HepG2 (cell line): ENCODE results near the gene SHMT1. TPM values are rescaled to one million over a fixed set of nuclear protein-coding genes. Genes with fewer than 3 reads are reported as not detected.

Source experiments
- DNMT1 ChIP-seq: sonication (generic); formaldehyde crosslinking; IDR thresholded peaks from 2 replicates; pipeline ENCODE4 v1.5.1; 2020; ENCODE audit warnings: mild to moderate bottlenecking, missing genetic modification reagents
- EP300 ChIP-seq, 3 experiments: sonication (generic) in 1 of 3; formaldehyde crosslinking in 1 of 3; IDR thresholded peaks; 2 replicates each; pipeline versions ENCODE4 v1.5.1 to v1.6.1; 2011 to 2020; ENCODE audit warnings: low read depth in 2 of 3, low read length in 2 of 3, borderline replicate concordance in 1 of 3, improper control_type of control experiment in 1 of 3, mild to moderate bottlenecking in 1 of 3, missing genetic modification reagents in 1 of 3, moderate library complexity in 1 of 3
- NFRKB ChIP-seq: fragments of 450-650 bp; IDR thresholded peaks from 2 replicates; pipeline ENCODE4 v1.6.1; 2017
- PTBP1 ChIP-seq: fragments of 200-400 bp; formaldehyde crosslinking; IDR thresholded peaks from 2 replicates; pipeline ENCODE4 v1.6.1; 2018; ENCODE audit warnings: low read length, low read depth; ENCODE audit not compliant: poor library complexity, severe bottlenecking
- STAG1 ChIP-seq: sonication (generic); formaldehyde crosslinking; IDR thresholded peaks from 2 replicates; pipeline ENCODE4 v1.4.0; 2020; ENCODE audit warnings: missing genetic modification reagents
- XRCC5 ChIP-seq: fragments of 200-400 bp; formaldehyde crosslinking; optimal IDR thresholded peaks from 2 replicates; pipeline ENCODE3; 2017; ENCODE audit warnings: mild to moderate bottlenecking, low read length
- ZC3H13 ChIP-seq: sonication (generic); formaldehyde crosslinking; IDR thresholded peaks from 2 replicates; pipeline ENCODE4 v1.8.1; 2023; ENCODE audit warnings: mild to moderate bottlenecking, missing genetic modification reagents, moderate library complexity
- ZFP36L1 ChIP-seq: sonication (generic); formaldehyde crosslinking; IDR thresholded peaks from 2 replicates; pipeline ENCODE4 v1.8.0; 2022; ENCODE audit warnings: mild to moderate bottlenecking, missing genetic modification reagents, moderate library complexity
- ZFP37 ChIP-seq: sonication (generic); formaldehyde crosslinking; IDR thresholded peaks from 2 replicates; pipeline ENCODE4 v1.4.0; 2020; ENCODE audit warnings: missing genetic modification reagents, borderline replicate concordance
- polyA plus RNA-seq, 8 experiments: library from polyadenylated mRNA; depleted of rRNA in 3 of 8; stranded (reverse) in 7 of 8; unstranded in 1 of 8; fragments of >200 nt; fragmentation: Illumina TruSeq in 4 of 8; extraction: Trizol in 4 of 8; gene quantifications; 2 replicates each; pipeline versions ENCODE4 v1.2.1 to v1.2.3, GENCODE V29; 2011 to 2016; ENCODE audit warnings: low read depth in 4 of 8, missing spikeins in 1 of 8, mixed read lengths in 1 of 8; ENCODE audit not compliant: insufficient read depth in 1 of 8
- total RNA-seq, 5 experiments: library from RNA; depleted of rRNA; stranded (reverse); fragments of >200 nt; fragmentation: Illumina TruSeq; extraction: Trizol; gene quantifications; 2 replicates each; pipeline ENCODE4 v1.2.3, GENCODE V29; 2016; ENCODE audit warnings: low read depth in 1 of 5
- TF ChIP-seq, protein P1 (sequence below): sonication (generic); formaldehyde crosslinking; IDR thresholded peaks from 2 replicates; pipeline ENCODE4 v1.8.1; 2023; ENCODE audit warnings: missing genetic modification reagents, inconsistent platforms, borderline replicate concordance
- TF ChIP-seq, protein P2 (sequence below): IDR thresholded peaks from 2 replicates; pipeline ENCODE4 v1.6.1; 2012; ENCODE audit warnings: low read length, improper control_type of control experiment
- TF ChIP-seq, protein P3 (sequence below): sonication (generic); formaldehyde crosslinking; IDR thresholded peaks from 2 replicates; pipeline ENCODE4 v1.4.0; 2020; ENCODE audit warnings: missing genetic modification reagents
- TF ChIP-seq, protein P4 (sequence below): sonication (generic); formaldehyde crosslinking; IDR thresholded peaks from 2 replicates; pipeline ENCODE4 v1.4.0; 2020; ENCODE audit warnings: missing genetic modification reagents, borderline replicate concordance

Gene SHMT1
- total and polyA plus RNA-seq, 2 of the 13 experiments (the other 11 are each of a cell fraction or from before 2014, with no cell fraction given) = 21.3 to 48.8 TPM

DNA sequence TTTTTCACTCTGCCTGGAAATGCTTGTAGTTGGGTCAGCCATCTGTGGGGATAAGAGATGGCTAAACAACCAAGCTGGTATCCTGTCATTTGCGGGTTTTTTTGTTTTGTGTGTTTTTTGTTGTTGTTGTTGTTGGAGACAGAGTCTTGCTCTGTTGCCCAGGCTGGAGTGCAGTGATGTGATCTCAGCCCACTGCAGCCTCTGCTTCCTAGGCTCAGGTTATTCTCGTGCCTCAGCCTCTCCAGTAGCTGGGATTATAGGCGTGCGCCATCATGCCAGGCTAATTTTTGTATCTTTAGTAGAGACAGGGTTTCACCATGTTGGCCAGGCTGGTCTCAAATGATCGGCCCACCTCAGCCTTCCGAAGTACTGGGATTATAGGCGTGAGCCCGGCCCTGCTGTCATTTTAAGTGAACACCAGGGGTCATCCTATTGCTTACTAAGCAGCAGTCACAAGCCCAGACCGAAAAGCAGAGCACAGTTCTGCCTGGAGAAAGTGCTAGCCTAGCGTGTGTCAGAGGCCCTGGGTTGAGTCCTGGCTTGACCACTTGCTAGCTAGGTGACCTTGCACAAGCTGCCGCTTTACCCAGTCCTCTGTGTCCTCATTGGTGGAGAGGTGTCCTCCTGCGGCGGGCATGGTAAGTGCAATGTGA is 43.6 kb downstream of the SHMT1 start (continued):
- no peak for TF ChIP-seq ZFP36L1 (CRISPR knock-in tag)
- no peak for TF ChIP-seq EP300 (IDR thresholded peaks at IDR 0.05; ENCODE audit: low read depth in 2 of 2, low read length in 2 of 2)
- TF ChIP-seq EP300 (CRISPR knock-in tag; IDR thresholded peaks at IDR 0.05; ENCODE audit: borderline replicate concordance) = no peak
- TF ChIP-seq DNMT1 (CRISPR knock-in tag) = no peak
- peak; percentile 67 for TF ChIP-seq STAG1 (CRISPR knock-in tag)
- TF ChIP-seq, protein P1, sequence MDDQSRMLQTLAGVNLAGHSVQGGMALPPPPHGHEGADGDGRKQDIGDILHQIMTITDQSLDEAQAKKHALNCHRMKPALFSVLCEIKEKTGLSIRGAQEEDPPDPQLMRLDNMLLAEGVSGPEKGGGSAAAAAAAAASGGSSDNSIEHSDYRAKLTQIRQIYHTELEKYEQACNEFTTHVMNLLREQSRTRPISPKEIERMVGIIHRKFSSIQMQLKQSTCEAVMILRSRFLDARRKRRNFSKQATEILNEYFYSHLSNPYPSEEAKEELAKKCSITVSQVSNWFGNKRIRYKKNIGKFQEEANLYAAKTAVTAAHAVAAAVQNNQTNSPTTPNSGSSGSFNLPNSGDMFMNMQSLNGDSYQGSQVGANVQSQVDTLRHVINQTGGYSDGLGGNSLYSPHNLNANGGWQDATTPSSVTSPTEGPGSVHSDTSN (CRISPR knock-in tag) = no peak
- TF ChIP-seq, protein P2, sequence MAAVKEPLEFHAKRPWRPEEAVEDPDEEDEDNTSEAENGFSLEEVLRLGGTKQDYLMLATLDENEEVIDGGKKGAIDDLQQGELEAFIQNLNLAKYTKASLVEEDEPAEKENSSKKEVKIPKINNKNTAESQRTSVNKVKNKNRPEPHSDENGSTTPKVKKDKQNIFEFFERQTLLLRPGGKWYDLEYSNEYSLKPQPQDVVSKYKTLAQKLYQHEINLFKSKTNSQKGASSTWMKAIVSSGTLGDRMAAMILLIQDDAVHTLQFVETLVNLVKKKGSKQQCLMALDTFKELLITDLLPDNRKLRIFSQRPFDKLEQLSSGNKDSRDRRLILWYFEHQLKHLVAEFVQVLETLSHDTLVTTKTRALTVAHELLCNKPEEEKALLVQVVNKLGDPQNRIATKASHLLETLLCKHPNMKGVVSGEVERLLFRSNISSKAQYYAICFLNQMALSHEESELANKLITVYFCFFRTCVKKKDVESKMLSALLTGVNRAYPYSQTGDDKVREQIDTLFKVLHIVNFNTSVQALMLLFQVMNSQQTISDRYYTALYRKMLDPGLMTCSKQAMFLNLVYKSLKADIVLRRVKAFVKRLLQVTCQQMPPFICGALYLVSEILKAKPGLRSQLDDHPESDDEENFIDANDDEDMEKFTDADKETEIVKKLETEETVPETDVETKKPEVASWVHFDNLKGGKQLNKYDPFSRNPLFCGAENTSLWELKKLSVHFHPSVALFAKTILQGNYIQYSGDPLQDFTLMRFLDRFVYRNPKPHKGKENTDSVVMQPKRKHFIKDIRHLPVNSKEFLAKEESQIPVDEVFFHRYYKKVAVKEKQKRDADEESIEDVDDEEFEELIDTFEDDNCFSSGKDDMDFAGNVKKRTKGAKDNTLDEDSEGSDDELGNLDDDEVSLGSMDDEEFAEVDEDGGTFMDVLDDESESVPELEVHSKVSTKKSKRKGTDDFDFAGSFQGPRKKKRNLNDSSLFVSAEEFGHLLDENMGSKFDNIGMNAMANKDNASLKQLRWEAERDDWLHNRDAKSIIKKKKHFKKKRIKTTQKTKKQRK = no peak
- TF ChIP-seq ZC3H13 (CRISPR knock-in tag) = peak; percentile 61; the same call in 1 of the 2 replicates
- TF ChIP-seq, protein P3, sequence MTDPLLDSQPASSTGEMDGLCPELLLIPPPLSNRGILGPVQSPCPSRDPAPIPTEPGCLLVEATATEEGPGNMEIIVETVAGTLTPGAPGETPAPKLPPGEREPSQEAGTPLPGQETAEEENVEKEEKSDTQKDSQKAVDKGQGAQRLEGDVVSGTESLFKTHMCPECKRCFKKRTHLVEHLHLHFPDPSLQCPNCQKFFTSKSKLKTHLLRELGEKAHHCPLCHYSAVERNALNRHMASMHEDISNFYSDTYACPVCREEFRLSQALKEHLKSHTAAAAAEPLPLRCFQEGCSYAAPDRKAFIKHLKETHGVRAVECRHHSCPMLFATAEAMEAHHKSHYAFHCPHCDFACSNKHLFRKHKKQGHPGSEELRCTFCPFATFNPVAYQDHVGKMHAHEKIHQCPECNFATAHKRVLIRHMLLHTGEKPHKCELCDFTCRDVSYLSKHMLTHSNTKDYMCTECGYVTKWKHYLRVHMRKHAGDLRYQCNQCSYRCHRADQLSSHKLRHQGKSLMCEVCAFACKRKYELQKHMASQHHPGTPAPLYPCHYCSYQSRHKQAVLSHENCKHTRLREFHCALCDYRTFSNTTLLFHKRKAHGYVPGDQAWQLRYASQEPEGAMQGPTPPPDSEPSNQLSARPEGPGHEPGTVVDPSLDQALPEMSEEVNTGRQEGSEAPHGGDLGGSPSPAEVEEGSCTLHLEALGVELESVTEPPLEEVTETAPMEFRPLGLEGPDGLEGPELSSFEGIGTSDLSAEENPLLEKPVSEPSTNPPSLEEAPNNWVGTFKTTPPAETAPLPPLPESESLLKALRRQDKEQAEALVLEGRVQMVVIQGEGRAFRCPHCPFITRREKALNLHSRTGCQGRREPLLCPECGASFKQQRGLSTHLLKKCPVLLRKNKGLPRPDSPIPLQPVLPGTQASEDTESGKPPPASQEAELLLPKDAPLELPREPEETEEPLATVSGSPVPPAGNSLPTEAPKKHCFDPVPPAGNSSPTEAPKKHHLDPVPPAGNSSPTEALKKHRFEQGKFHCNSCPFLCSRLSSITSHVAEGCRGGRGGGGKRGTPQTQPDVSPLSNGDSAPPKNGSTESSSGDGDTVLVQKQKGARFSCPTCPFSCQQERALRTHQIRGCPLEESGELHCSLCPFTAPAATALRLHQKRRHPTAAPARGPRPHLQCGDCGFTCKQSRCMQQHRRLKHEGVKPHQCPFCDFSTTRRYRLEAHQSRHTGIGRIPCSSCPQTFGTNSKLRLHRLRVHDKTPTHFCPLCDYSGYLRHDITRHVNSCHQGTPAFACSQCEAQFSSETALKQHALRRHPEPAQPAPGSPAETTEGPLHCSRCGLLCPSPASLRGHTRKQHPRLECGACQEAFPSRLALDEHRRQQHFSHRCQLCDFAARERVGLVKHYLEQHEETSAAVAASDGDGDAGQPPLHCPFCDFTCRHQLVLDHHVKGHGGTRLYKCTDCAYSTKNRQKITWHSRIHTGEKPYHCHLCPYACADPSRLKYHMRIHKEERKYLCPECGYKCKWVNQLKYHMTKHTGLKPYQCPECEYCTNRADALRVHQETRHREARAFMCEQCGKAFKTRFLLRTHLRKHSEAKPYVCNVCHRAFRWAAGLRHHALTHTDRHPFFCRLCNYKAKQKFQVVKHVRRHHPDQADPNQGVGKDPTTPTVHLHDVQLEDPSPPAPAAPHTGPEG (CRISPR knock-in tag) = 0 out of 2 replicates have a peak, but pooled peaks have one; percentile 40
- TF ChIP-seq NFRKB = no peak
- peak; percentile 13 for TF ChIP-seq XRCC5
- no peak for TF ChIP-seq ZFP37 (CRISPR knock-in tag)
- TF ChIP-seq PTBP1 = no peak
- TF ChIP-seq, protein P4, sequence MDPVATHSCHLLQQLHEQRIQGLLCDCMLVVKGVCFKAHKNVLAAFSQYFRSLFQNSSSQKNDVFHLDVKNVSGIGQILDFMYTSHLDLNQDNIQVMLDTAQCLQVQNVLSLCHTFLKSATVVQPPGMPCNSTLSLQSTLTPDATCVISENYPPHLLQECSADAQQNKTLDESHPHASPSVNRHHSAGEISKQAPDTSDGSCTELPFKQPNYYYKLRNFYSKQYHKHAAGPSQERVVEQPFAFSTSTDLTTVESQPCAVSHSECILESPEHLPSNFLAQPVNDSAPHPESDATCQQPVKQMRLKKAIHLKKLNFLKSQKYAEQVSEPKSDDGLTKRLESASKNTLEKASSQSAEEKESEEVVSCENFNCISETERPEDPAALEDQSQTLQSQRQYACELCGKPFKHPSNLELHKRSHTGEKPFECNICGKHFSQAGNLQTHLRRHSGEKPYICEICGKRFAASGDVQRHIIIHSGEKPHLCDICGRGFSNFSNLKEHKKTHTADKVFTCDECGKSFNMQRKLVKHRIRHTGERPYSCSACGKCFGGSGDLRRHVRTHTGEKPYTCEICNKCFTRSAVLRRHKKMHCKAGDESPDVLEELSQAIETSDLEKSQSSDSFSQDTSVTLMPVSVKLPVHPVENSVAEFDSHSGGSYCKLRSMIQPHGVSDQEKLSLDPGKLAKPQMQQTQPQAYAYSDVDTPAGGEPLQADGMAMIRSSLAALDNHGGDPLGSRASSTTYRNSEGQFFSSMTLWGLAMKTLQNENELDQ (CRISPR knock-in tag) = no peak
